H1 (cell line): ENCODE data around the gene GRID2. TPM values are rescaled to one million over a fixed set of nuclear protein-coding genes. Genes with fewer than 3 reads are reported as not detected.

ENCODE experiments used
- CTCF ChIA-PET: fragments of 300-600 bp; sonication (Branson Sonifier 250); formaldehyde crosslinking; loops from one replicate; lab custom pipeline; 2021; ENCODE audit not compliant: partially characterized antibody; lab: Charles Lee
- POLR2A ChIA-PET: fragments of 300-600 bp; sonication (Branson Sonifier 250); formaldehyde crosslinking; loops from one replicate; lab custom pipeline; 2021; ENCODE audit warnings: inconsistent platforms; ENCODE audit not compliant: partially characterized antibody; lab: Charles Lee
- DNase-seq, 2 experiments: peaks; one replicate each; pipeline versions ENCODE4 v3.0.0 to v3.0.0-alpha.2; 2010 to 2022; ENCODE audit warnings: low spot score in 2 of 2, low read depth in 1 of 2, mixed read lengths in 1 of 2
- FAIRE-seq: peaks from 2 replicates; lab custom pipeline; 2011; peaks lifted over from hg19 to GRCh38; lab: Jason Lieb, UNC
- H2AFZ ChIP-seq: 2 replicates; pipeline ENCODE4 v1.8.1; 2012; ENCODE audit warnings: low read length, inconsistent platforms
- H2AK5ac ChIP-seq: 2 replicates; pipeline ENCODE4 v1.6.1; 2013; ENCODE audit warnings: low read depth, low read length
- H2BK120ac ChIP-seq: replicated peaks from 2 replicates; pipeline ENCODE3; 2013; ENCODE audit warnings: low read depth, low read length, inconsistent platforms
- H2BK12ac ChIP-seq: 2 replicates; pipeline ENCODE4 v1.6.1; 2013; ENCODE audit warnings: low read depth, low read length
- H2BK15ac ChIP-seq: 2 replicates; pipeline ENCODE4 v1.6.1; 2013; ENCODE audit warnings: low read length
- H2BK20ac ChIP-seq: 2 replicates; pipeline ENCODE4 v1.6.1; 2013; ENCODE audit warnings: low read length
- H2BK5ac ChIP-seq: 2 replicates; pipeline ENCODE4 v1.6.1; 2013; ENCODE audit warnings: low read depth, low read length
- H3K14ac ChIP-seq: 2 replicates; pipeline ENCODE4 v1.6.1; 2013; ENCODE audit warnings: inconsistent platforms; ENCODE audit not compliant: insufficient read length
- H3K18ac ChIP-seq: 2 replicates; pipeline ENCODE4 v1.6.1; 2013; ENCODE audit warnings: low read length; ENCODE audit errors: extremely low read depth
- H3K23ac ChIP-seq: 2 replicates; pipeline ENCODE4 v1.6.1; 2013; ENCODE audit warnings: inconsistent platforms; ENCODE audit not compliant: insufficient read length
- H3K23me2 ChIP-seq: 2 replicates; pipeline ENCODE4 v1.6.1; 2013; ENCODE audit warnings: low read depth, low read length
- H3K27ac ChIP-seq: 2 replicates; pipeline ENCODE4 v1.6.1; 2011; ENCODE audit warnings: low read depth, low read length, inconsistent platforms
- H3K27me3 ChIP-seq, 4 experiments: replicated peaks in 1 of 4; 1 replicate in 1 of 4; 2 replicates in 3 of 4; pipeline versions ENCODE4 v1.6.1 to v1.8.1; 2011 to 2013; ENCODE audit warnings: low read length in 3 of 4, mild to moderate bottlenecking in 3 of 4, inconsistent platforms in 2 of 4, mixed read lengths in 2 of 4, moderate library complexity in 1 of 4; ENCODE audit not compliant: control insufficient read depth in 3 of 4, insufficient read depth in 3 of 4; ENCODE audit errors: extremely low read depth in 1 of 4
- H3K36me3 ChIP-seq, 4 experiments: 2 replicates each; pipeline versions ENCODE4 v1.6.1 to v1.8.1; 2011 to 2013; ENCODE audit warnings: mild to moderate bottlenecking in 4 of 4, low read length in 3 of 4, moderate library complexity in 2 of 4, control low read depth in 1 of 4, inconsistent platforms in 1 of 4; ENCODE audit not compliant: insufficient read depth in 4 of 4, control insufficient read depth in 2 of 4
- H3K4ac ChIP-seq: replicated peaks from 2 replicates; pipeline ENCODE3; 2013; ENCODE audit warnings: low read length, low read depth, mixed read lengths, inconsistent platforms; ENCODE audit not compliant: insufficient read length
- H3K4me1 ChIP-seq, 4 experiments: replicated peaks in 1 of 4; 1 replicate in 1 of 4; 2 replicates in 3 of 4; pipeline versions ENCODE4 v1.6.1 to v1.8.1; 2011 to 2013; ENCODE audit warnings: low read length in 3 of 4, inconsistent platforms in 2 of 4, mixed read lengths in 1 of 4; ENCODE audit not compliant: insufficient read depth in 4 of 4, control insufficient read depth in 3 of 4
- H3K4me2 ChIP-seq, 2 experiments: 2 replicates each; pipeline versions ENCODE4 v1.6.1 to v1.8.1; 2011 to 2013; ENCODE audit warnings: low read depth in 2 of 2, low read length in 2 of 2, control low read depth in 1 of 2, inconsistent platforms in 1 of 2, mild to moderate bottlenecking in 1 of 2; ENCODE audit not compliant: insufficient read depth in 1 of 2
- H3K4me3 ChIP-seq, 4 experiments: fragments of 200-600, 300-600 bp in 1 of 4; sonication (generic), shearing (Covaris generic), sonication (Bioruptor Twin) in 1 of 4; 2 replicates each; pipeline versions ENCODE4 v1.5.1 to v1.8.1; 2011 to 2016; ENCODE audit warnings: low read length in 4 of 4, low read depth in 3 of 4, control low read depth in 2 of 4, inconsistent platforms in 2 of 4, mild to moderate bottlenecking in 2 of 4, mixed read lengths in 1 of 4, moderate library complexity in 1 of 4; ENCODE audit not compliant: insufficient read depth in 2 of 4; ENCODE audit errors: extremely low read depth in 1 of 4
- H3K56ac ChIP-seq: replicated peaks from 2 replicates; pipeline ENCODE3; 2013; ENCODE audit warnings: low read depth, mild to moderate bottlenecking, mixed read lengths, low read length, inconsistent platforms; ENCODE audit not compliant: insufficient read length
- H3K79me1 ChIP-seq: 2 replicates; pipeline ENCODE4 v1.6.1; 2013; ENCODE audit warnings: low read depth, low read length, control low read depth
- H3K79me2 ChIP-seq, 2 experiments: 2 replicates each; pipeline versions ENCODE4 v1.6.1 to v1.8.1; 2012 to 2013; ENCODE audit warnings: low read length in 2 of 2, mild to moderate bottlenecking in 2 of 2, inconsistent platforms in 1 of 2; ENCODE audit not compliant: insufficient read depth in 2 of 2, control insufficient read depth in 1 of 2
- H3K9ac ChIP-seq, 4 experiments: replicated peaks in 1 of 4; 1 replicate in 1 of 4; 2 replicates in 3 of 4; pipeline versions ENCODE4 v1.6.1 to v1.8.1; 2011 to 2013; ENCODE audit warnings: low read depth in 3 of 4, low read length in 3 of 4, control low read depth in 2 of 4, mild to moderate bottlenecking in 2 of 4, moderate library complexity in 2 of 4, inconsistent platforms in 1 of 4; ENCODE audit errors: extremely low read depth in 1 of 4
- H3K9me3 ChIP-seq, 2 experiments: 2 replicates each; pipeline versions ENCODE4 v1.6.1 to v1.8.1; 2012 to 2013; ENCODE audit warnings: mild to moderate bottlenecking in 2 of 2, moderate library complexity in 2 of 2, control low read depth in 1 of 2, inconsistent platforms in 1 of 2, low read depth in 1 of 2, low read length in 1 of 2, mixed read lengths in 1 of 2; ENCODE audit not compliant: insufficient read depth in 2 of 2
- H4K20me1 ChIP-seq, 2 experiments: replicated peaks in 1 of 2; 2 replicates each; pipeline versions ENCODE3 to v1.8.1; 2011 to 2013; ENCODE audit warnings: inconsistent platforms in 2 of 2, low read length in 2 of 2, mild to moderate bottlenecking in 1 of 2; ENCODE audit not compliant: insufficient read depth in 2 of 2, control insufficient read depth in 1 of 2
- H4K5ac ChIP-seq: 2 replicates; pipeline ENCODE4 v1.6.1; 2013; ENCODE audit warnings: low read length, low read depth, mixed read lengths, inconsistent platforms; ENCODE audit not compliant: insufficient read length
- H4K8ac ChIP-seq: 2 replicates; pipeline ENCODE4 v1.8.0; 2013; ENCODE audit warnings: mild to moderate bottlenecking, moderate library complexity, low read length, inconsistent platforms; ENCODE audit not compliant: insufficient read depth; ENCODE audit errors: extremely low read depth
- H4K91ac ChIP-seq: replicated peaks from 2 replicates; pipeline ENCODE3; 2013; ENCODE audit warnings: low read length, mixed read lengths, inconsistent platforms; ENCODE audit not compliant: insufficient read length
- ASH2L ChIP-seq: fragments of 200-600, 300-600 bp; sonication (generic); IDR thresholded peaks from one replicate; pipeline ENCODE4 v1.7.1; 2017; ENCODE audit warnings: low read length
- CHD2 ChIP-seq: IDR thresholded peaks from 2 replicates; pipeline ENCODE4 v1.6.1; 2012; ENCODE audit warnings: low read length, improper control_type of control experiment
- EGR1 ChIP-seq: IDR thresholded peaks from 2 replicates; pipeline ENCODE4 v1.6.1; 2011; ENCODE audit warnings: low read depth, low read length, borderline replicate concordance
- FOSL1 ChIP-seq: IDR thresholded peaks from 2 replicates; pipeline ENCODE4 v1.6.1; 2011; ENCODE audit warnings: mild to moderate bottlenecking, low read depth, low read length, moderate library complexity; ENCODE audit not compliant: insufficient read depth
- GTF2F1 ChIP-seq: IDR thresholded peaks from 2 replicates; pipeline ENCODE4 v1.6.1; 2012; ENCODE audit warnings: low read depth, low read length, improper control_type of control experiment, borderline replicate concordance
- YY1 ChIP-seq: IDR thresholded peaks from 2 replicates; pipeline ENCODE4 v1.6.1; 2011; ENCODE audit warnings: low read depth, mild to moderate bottlenecking, low read length
- polyA plus RNA-seq, 7 experiments: library from polyadenylated mRNA; depleted of rRNA in 3 of 7; stranded (reverse) in 5 of 7; unstranded in 2 of 7; fragments of >200 nt in 5 of 7; fragments of 200-250 nt in 2 of 7; gene quantifications; 1 replicate in 5 of 7; 2 replicates in 1 of 7; 4 replicates in 1 of 7; pipeline versions ENCODE4 v1.2.1 to v1.2.3, GENCODE V29; 2011 to 2013; ENCODE audit warnings: missing spikeins in 2 of 7, mixed read lengths in 2 of 7
- total RNA-seq: library from RNA; stranded (reverse); fragmentation: NEBNext Ultra II Directional; extraction: Animal tissue kit (Norgen Biotek cat#: 25700); gene quantifications from 2 replicates; pipeline ENCODE4 v1.2.1, GENCODE V29; 2021

Gene GRID2
- total and polyA plus RNA-seq, 2 of the 8 experiments (the other 6 are each of a cell fraction or from before 2014, with no cell fraction given): 31.1 to 81.9 TPM

DNA sequence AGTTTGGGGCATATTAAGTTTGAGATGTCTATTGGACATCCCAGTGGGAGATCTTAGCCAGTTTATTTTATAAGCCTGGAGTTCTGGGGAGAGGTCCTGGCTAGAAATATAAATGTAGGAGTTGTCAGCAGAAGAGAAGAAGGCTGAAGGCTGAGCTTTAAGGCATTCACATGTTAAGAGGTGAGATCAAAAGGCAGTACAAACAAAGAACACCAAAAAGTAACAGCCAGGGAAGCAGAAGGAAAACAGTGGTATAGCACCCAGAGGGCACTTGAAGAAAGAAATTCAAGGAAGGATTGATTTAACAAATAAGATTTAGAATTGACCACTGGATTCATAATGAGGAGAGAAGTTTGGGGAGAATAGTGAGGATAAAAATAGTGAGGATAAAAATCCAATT is 1383.5 kb downstream of the GRID2 start:
- no peak overlapping the region for H3K4ac ChIP-seq
- no peak overlapping the region for H3K56ac ChIP-seq
- ChIA-PET CTCF (interaction anchor here (1.3 kb wide), 1 partner anchor 15 kb away, joined by 3 read pairs; no protein-coding TSS in a partner anchor), POLR2A (no interaction called here)
- no peak overlapping the region for H2BK5ac ChIP-seq
- H2AFZ ChIP-seq: no peak overlapping the region
- H3K4me3 ChIP-seq: no peak overlapping the region
- H2BK12ac ChIP-seq: no peak overlapping the region
- no peaks in the 10 kb centered on the region for H3K9me3 ChIP-seq
- H4K8ac ChIP-seq: no peak overlapping the region
- H3K18ac ChIP-seq: no peak overlapping the region
- no peaks in the 10 kb centered on the region for H3K23me2 ChIP-seq
- no peak overlapping the region for H2AK5ac ChIP-seq
- H4K91ac ChIP-seq: no peak overlapping the region
- H3K27me3 ChIP-seq: no peaks in the 10 kb centered on the region
- H4K20me1 ChIP-seq: peaks cover 0 to 1% of the 10 kb centered on the region in 2 experiments
- H4K5ac ChIP-seq: no peak overlapping the region
- H2BK15ac ChIP-seq: no peak overlapping the region
- no peak for DNase-seq
- H3K14ac ChIP-seq: no peak overlapping the region
- H3K23ac ChIP-seq: no peak overlapping the region
- H3K27ac ChIP-seq: no peak overlapping the region
- H2BK120ac ChIP-seq: no peak overlapping the region
- H3K4me1 ChIP-seq: no peaks in the 10 kb centered on the region; a peak in 2 of 7 replicates
- no peak overlapping the region for H3K9ac ChIP-seq
- H2BK20ac ChIP-seq: no peak overlapping the region
- no peaks in the 10 kb centered on the region for H3K36me3 ChIP-seq
- FAIRE-seq: no peak
- no peaks in the 10 kb centered on the region for H3K79me1 ChIP-seq
- H3K4me2 ChIP-seq: no peak overlapping the region
- no peaks in the 10 kb centered on the region for H3K79me2 ChIP-seq
- TF ChIP-seq GTF2F1 (no peak), EGR1 (no peak), YY1 (no peak), FOSL1 (no peak), CHD2 (no peak), ASH2L (no peak)
